Measurements from ENCODE around the gene OR8I2.
"Not testable (repeated sequence)": the region's sequence is repeated elsewhere in the genome, so short reads cannot be mapped to it uniquely, and the experiment has no call there.

The OR8I2 gene

DNA sequence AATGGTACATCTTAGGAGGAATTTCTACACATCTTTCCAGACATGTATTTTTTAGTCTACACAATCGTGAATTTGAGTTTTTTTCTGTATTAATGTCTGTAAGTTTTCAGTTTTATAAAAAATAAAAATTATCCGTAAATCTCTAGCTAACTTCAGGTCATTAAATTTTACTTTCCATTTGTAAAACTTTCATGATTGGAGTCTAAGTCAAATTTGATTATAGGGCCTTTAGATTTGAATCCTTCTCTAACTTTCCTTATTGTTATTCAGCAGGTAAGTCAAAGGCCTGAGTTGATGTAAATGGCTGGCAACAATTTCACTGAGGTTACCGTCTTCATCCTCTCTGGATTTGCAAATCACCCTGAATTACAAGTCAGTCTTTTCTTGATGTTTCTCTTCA lies at the start of gene OR8I2:
Gene OR8I2 (plus strand): TSS at position 301 of the 400 bp plus-strand sequence. CDS start 0 bp downstream, at position 301.
- FAIRE-seq = no peak

DNA sequence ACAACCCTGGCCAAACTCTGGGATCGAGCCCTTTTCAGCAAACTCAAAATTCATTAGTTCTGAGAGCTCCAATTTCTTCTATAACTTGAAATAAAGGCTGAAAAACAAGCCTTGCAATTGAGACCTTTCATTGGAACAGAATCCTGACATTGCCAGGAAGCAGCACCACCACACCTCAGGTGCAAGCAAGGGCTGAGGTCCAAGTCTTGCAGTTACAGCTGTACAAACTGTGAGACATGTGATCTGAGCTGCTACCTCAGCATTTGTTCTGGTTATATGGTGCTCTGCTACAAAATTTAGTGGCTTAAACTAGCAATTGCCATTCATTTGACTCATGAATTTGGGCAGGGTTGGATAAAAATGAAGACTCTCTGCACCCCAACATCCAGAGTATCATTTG lies 47.6 kb upstream of the OR8I2 start:
- FAIRE-seq = no peak

DNA sequence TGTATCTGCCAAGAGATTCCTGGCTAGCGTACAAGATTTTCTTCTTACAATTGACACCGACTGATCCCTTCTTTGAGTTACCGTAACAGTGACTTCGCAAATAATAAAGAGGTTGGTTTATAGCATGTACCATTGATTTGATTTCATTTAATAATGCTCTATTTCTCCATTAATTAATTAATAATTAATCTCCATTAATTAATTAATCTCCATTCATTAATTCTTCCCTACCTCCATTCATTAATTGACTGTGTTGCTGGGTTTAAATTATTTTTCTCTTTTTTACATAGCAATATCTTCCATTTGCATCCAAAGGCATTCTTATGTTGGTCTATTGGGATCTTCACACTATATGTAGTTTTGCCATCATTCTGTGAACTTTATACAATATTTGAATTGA lies 44.6 kb upstream of the OR8I2 start:
- no peak for FAIRE-seq

DNA sequence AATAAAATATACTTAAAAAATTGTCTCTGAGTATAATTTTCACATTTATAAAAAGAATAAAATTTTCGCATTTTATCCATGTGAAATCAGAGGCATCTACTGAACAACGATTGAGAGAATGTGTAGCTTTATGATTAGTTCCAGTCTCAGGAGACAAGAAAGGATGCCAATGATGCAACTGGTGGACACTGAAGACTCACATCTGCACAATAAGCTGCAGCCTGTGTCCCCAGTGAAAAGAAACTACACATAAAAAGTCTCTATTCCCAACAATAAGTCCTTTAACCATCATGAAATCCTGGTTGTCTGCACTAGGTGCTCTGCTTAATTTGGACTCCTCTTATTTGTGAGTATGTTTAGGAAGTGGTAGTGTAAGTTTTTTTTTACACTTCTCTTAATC lies 43.6 kb upstream of the OR8I2 start:
- FAIRE-seq = no peak

DNA sequence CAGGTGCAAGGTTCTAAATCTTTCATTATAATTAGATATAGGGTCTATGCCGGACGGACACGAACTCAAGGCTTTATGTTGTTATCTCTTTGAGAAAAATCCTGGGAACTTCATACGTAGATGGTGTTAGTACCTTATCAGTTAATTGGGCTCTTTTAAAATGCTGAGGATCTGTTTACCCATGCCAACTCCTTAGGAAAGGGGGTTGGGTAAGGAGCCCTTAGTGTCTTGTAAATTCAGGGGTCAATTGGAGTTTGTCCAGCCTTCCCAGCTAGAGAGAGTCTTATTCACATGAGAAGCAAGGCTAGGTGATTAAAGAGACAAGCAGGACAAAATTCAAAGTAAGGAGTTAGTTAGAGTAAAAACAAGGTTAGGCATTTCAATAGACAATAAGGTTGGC lies 36.7 kb upstream of the OR8I2 start:
- FAIRE-seq = not testable (repeated sequence)

DNA sequence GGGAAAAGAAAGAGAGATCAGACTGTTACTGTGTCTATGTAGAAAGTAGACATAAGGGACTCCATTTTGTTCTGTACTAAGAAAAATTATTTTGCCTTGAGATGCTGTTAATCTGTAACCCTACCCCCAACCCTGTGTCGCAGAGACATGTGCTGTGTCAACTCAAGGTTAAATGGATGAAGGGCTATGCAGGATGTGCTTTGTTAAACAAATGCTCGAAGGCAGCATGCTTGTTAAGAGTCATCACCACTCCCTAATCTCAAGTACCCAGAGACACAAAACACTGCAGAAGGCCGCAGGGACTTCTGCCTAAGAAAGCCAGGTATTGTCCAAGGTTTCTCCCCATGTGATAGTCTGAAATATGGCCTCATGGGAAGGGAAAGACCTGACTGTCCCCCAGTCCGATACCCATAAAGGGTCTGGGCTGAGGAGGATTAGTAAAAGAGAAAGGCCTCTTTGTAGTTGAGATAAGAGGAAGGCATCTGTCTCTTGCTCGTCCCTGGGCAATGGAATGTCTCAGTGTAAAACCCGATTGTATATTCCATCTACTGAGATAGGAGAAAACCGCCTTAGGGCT lies 35.4 kb upstream of the OR8I2 start:
- FAIRE-seq = not testable (repeated sequence)

DNA sequence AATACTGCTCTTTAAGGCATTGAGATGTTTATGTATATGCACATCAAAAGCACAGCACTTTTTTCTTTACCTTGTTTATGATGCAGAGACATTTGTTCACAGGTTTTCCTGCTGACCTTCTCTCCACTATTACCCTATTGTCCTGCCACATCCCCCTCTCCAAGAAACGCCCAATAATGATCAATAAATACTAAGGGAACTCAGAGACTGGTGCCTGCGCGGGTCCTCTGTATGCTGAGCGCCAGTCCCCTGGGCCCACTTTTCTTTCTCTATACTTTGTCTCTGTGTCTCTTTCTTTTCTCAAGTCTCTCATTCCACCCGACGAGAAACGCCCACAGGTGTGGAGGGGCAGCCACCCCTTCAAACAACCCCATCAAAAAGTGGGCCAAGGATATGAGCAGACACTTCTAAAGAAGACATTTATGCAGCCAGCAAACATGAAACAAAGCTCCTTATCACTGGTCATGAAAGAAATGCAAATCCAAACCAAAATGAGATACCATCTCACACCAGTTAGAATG lies 34.8 kb upstream of the OR8I2 start:
- FAIRE-seq = not testable (repeated sequence)

DNA sequence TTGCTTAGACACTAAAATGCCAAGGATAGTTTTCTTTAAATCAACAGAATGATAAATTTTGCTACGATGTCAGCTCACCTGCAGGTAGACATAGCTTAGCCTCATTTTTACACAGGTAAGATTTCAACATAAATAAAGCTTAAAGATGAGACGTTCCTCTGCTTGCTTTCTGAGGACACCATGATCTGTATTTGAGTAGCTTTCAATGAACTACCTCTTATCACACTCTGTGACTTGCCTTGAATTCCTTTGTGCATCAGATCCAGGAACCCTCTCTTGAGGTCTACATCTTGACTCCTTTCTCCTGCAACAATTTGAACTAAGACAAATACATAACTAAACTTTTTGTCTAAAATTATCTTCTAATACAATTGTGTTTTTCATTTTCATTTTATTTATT lies 26.1 kb upstream of the OR8I2 start:
- FAIRE-seq = no peak

DNA sequence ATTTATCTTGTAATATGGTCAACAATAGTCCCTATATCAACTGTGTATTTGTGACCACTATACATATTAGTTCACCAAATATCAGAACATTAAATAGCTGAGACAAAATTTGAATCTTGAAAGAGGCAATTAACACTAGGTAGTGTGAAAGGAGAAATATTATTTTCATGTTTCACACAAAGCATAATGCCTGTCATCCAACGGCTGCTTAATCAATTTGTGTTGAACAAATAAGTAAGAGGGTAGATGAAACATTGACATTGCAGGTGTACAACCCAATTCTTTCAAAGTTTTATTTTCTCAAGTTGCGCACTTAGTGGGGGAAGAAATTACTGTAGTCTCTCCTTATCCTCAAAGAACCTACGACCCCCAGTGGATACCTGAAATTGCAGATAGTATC lies 3.4 kb upstream of the OR8I2 start:
- no peak for FAIRE-seq

DNA sequence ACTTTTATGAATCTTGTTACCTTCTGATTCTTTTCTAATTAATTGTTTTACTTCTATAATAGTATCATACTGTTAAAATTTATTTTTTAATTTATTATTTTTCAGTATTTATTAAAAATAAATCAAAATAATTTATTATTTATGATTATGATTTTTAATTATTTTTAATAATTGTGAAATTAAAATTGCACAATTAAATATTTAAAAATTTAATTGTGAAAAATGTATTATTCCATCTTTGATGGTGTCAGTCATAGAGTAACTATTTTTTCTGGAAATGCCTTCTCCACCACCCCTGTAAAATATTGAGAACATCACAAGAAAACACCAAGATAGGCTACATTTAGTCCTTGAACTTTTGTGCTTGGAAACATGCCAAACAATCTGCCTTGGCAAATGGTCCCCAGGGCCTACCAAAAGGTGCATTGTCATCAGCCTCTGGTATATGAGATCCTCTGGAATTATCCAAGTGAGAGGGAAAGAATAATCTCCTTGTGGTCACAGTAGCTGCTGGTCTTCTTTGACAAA lies 10.2 kb downstream of the OR8I2 start, which contains the start of gene OR8H2:
Gene OR8H2 (plus strand): TSS at position 478 of the 528 bp plus-strand sequence. CDS start 1,356 bp downstream, outside the sequence.
- FAIRE-seq = no peak

DNA sequence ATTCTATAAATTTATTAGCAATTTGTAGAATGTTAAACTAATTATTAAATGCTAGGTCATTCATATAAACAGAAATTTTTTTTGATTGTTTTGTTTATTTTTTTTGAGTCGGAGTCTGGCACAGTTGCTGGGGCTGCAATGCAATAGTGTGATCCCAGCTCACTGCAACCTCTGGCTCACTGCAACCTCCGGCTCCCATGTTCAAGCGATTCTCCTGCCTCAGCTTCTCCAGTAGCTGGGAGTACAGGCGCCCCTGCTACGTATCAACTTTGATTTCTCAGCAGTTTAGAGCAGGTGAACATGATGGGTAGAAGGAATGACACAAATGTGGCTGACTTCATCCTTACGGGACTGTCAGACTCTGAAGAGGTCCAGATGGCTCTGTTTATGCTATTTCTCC lies 29.0 kb downstream of the OR8I2 start, which contains the start of gene OR8H3:
Gene OR8H3 (plus strand): TSS at position 301 of the 400 bp plus-strand sequence. CDS start 0 bp downstream, at position 301.
- no peak for FAIRE-seq

DNA sequence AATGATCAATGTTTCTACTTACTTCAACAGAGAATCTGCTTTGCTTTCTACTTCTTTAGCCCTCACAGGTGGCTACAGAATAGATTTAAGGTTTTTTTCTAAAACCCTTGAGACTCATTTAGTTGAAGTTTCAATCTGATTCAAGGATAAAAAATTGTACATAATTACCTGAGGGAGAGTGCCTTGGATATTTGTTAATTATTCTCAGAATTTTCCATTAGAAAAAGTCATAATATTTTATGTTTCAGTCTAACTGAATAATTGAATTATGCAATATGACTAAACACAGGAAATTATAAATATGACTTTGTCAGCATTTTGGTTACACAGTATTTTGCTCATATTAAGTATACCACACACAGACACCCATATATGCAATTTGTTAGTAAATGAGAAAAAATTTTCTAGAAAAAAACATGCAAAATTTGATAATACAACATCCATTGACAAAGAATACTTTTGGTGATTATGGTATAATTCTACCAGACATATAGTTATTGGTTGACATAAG lies 47.1 kb downstream of the OR8I2 start, which contains the start of gene OR8J3:
Gene OR8J3 (minus strand): TSS at position 51 of the 511 bp plus-strand sequence. CDS start 2,483 bp downstream, outside the sequence.
- no peak for FAIRE-seq

DNA sequence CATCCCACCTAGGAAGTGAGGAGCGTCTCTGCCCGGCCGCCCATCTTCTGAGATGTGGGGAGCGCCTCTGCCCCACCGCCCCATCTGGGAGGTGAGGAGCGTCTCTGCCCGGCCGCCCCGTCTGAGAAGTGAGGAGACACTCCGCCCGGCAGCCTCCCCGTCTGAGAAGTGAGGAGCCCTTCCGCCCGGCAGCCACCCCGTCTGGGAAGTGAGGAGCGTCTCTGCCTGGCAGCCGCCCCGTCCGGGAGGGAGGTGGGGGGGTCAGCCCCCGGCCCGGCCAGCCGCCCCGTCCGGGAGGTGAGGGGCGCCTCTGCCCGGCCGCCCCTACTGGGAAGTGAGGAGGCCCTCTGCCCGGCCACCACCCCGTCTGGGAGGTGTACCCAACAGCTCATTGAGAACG lies 50.6 kb downstream of the OR8I2 start:
- not testable (repeated sequence) for FAIRE-seq

Data from islet of Langerhans (tissue), 1 donor.